GM12878 (cell line): ENCODE results near the gene UBE2I. TPM values are rescaled to one million over a fixed set of nuclear protein-coding genes. Genes with fewer than 3 reads are reported as not detected.

ENCODE experiments used
- ATAC-seq: fragments of 200-7000 bp; cut with Tn5 transposase; 3 replicates; pipeline ENCODE4 v1.9.1; 2020; ENCODE audit warnings: mild to moderate bottlenecking, moderate library complexity
- BruUV-seq: library from RNA; stranded (reverse); fragments of 400-500 nt; replicated peaks from 2 replicates; lab custom pipeline; 2021; lab: Mats Ljungman, UMichigan
- CTCF ChIA-PET: fragments of 300-600 bp; sonication (Branson Sonifier 250); formaldehyde crosslinking; extraction: SDS; loops from one replicate; lab custom pipeline; 2021; ENCODE audit warnings: inconsistent platforms; lab: Yijun Ruan, JAX
- POLR2A ChIA-PET: fragments of 350-600 bp; formaldehyde crosslinking; extraction: SDS; loops from one replicate; lab custom pipeline; 2021; ENCODE audit warnings: inconsistent platforms; lab: Charles Lee
- RAD21 ChIA-PET: fragments of 300-600 bp; sonication (Branson Sonifier 250); formaldehyde crosslinking; loops from one replicate; lab custom pipeline; 2023; ENCODE audit warnings: antibody characterized with exemption; ENCODE audit not compliant: unreplicated experiment; lab: Charles Lee
- SMC1A ChIA-PET: fragments of 300-600 bp; sonication (Branson Sonifier 250); formaldehyde crosslinking; loops from one replicate; lab custom pipeline; 2023; ENCODE audit not compliant: unreplicated experiment, uncharacterized antibody; lab: Charles Lee
- DNase-seq: peaks from one replicate; pipeline ENCODE4 v3.0.0-alpha.2; 2011; ENCODE audit warnings: low read depth, low spot score
- FAIRE-seq: peaks from 3 replicates; lab custom pipeline; 2011; peaks lifted over from hg19 to GRCh38; lab: Jason Lieb, UNC
- H2AFZ ChIP-seq: 2 replicates; pipeline ENCODE4 v1.6.0; 2011; ENCODE audit warnings: low read depth, low read length, control low read depth; ENCODE audit not compliant: control insufficient read depth
- H3K27ac ChIP-seq: 2 replicates; pipeline ENCODE4 v1.5.1; 2011; ENCODE audit warnings: control low read depth; ENCODE audit not compliant: control insufficient read depth, insufficient read depth
- H3K27me3 ChIP-seq, 2 experiments: replicated peaks in 1 of 2; 2 replicates each; pipeline versions ENCODE4 v1.6.0 to v1.6.1; 2011; ENCODE audit warnings: low read length in 1 of 2; ENCODE audit not compliant: control insufficient read depth in 2 of 2, insufficient read depth in 2 of 2
- H3K36me3 ChIP-seq, 2 experiments: 2 replicates each; pipeline ENCODE4 v1.5.1; 2011; ENCODE audit warnings: low read length in 1 of 2; ENCODE audit not compliant: control insufficient read depth in 2 of 2, insufficient read depth in 2 of 2
- H3K4me1 ChIP-seq: 2 replicates; pipeline ENCODE4 v1.6.1; 2011; ENCODE audit warnings: mild to moderate bottlenecking, low read length, moderate library complexity, mixed read lengths; ENCODE audit not compliant: control insufficient read depth, insufficient read depth
- H3K4me2 ChIP-seq: 2 replicates; pipeline ENCODE4 v1.6.0; 2011; ENCODE audit warnings: control low read depth; ENCODE audit not compliant: control insufficient read depth, insufficient read depth
- H3K4me3 ChIP-seq: fragments of 200-600 bp; sonication (generic); 2 replicates; pipeline ENCODE4 v1.5.1; 2016
- H3K79me2 ChIP-seq: 2 replicates; pipeline ENCODE4 v1.6.0; 2011; ENCODE audit warnings: low read length; ENCODE audit not compliant: control insufficient read depth, insufficient read depth
- H3K9ac ChIP-seq: 2 replicates; pipeline ENCODE4 v1.8.0; 2011; ENCODE audit warnings: low read length, control low read depth, mixed read lengths; ENCODE audit not compliant: control insufficient read depth, insufficient read depth
- H3K9me3 ChIP-seq: replicated peaks from 3 replicates; pipeline ENCODE4 v1.5.1; 2011; ENCODE audit warnings: mild to moderate bottlenecking, low read length; ENCODE audit not compliant: control insufficient read depth, insufficient read depth
- H4K20me1 ChIP-seq: 2 replicates; pipeline ENCODE4 v1.6.0; 2011; ENCODE audit not compliant: control insufficient read depth, insufficient read depth
- BHLHE40 ChIP-seq, 2 experiments: fragments of 450-650 bp in 1 of 2; IDR thresholded peaks; 2 replicates each; pipeline ENCODE4 v1.6.1; 2011 to 2017; ENCODE audit warnings: low read depth in 2 of 2, borderline replicate concordance in 1 of 2, improper control_type of control experiment in 1 of 2, low read length in 1 of 2, mild to moderate bottlenecking in 1 of 2
- CREM ChIP-seq: IDR thresholded peaks from 2 replicates; pipeline ENCODE4 v1.6.1; 2014; ENCODE audit warnings: antibody characterized with exemption, low read depth
- MLLT1 ChIP-seq: fragments of 450-650 bp; IDR thresholded peaks from 2 replicates; pipeline ENCODE4 v1.6.1; 2016; ENCODE audit warnings: mild to moderate bottlenecking
- SKIL ChIP-seq: fragments of 450-650 bp; IDR thresholded peaks from 2 replicates; pipeline ENCODE4 v1.6.1; 2017; ENCODE audit warnings: mild to moderate bottlenecking, low read depth, inconsistent platforms; ENCODE audit not compliant: poor library complexity, severe bottlenecking
- ZNF274 ChIP-seq: IDR thresholded peaks from one replicate; pipeline ENCODE4 v1.8.0; 2011; ENCODE audit not compliant: insufficient read length, insufficient read depth
- ZNF384 ChIP-seq: IDR thresholded peaks from 2 replicates; pipeline ENCODE4 v1.6.1; 2012; ENCODE audit warnings: low read depth, mild to moderate bottlenecking, low read length, improper control_type of control experiment, borderline replicate concordance
- WGBS: methylation state at CpG from one replicate; pipeline ENCODE4 v1.1.6; 2016; ENCODE audit warnings: low lambda C conversion rate; ENCODE audit not compliant: insufficient replicate concordance, insufficient coverage; ENCODE audit errors: missing lambda C conversion rate; 5-methylcytosine and 5-hydroxymethylcytosine counted together
- in situ Hi-C: fragments of 300-500 bp; cut with MboI; formaldehyde crosslinking; loops from 9 replicates; pipeline ENCODE4 v1.14.3; 2018; ENCODE audit warnings: mixed read lengths
- intact Hi-C: fragments of 100-400 bp; cut with micrococcal nuclease; formaldehyde crosslinking; loops from one replicate; pipeline ENCODE4 v1.14.2; 2022; ENCODE audit not compliant: unreplicated experiment
- polyA plus RNA-seq, 11 experiments: library from polyadenylated mRNA; depleted of rRNA in 4 of 11; unstranded in 6 of 11; stranded (reverse) in 5 of 11; fragments of >200 nt; fragmentation: Nextera tagmentation in 4 of 11; fragmentation: Illumina TruSeq in 1 of 11; extraction: Ambion mirVana in 4 of 11; extraction: Trizol in 1 of 11; gene quantifications; 1 replicate in 1 of 11; 2 replicates in 10 of 11; pipeline versions ENCODE4 v1.2.1 to v1.2.3, GENCODE V29; 2011 to 2016; ENCODE audit warnings: inconsistent platforms in 2 of 11, missing spikeins in 2 of 11, low read depth in 1 of 11
- total RNA-seq, 4 experiments: library from RNA; depleted of rRNA in 3 of 4; stranded (reverse); fragments of >200 nt in 3 of 4; fragmentation: Illumina TruSeq in 1 of 4; extraction: Trizol in 1 of 4; gene quantifications; 2 replicates each; pipeline versions ENCODE4 v1.2.1 to v1.2.3, GENCODE V29; 2013 to 2021

Gene UBE2I
- total and polyA plus RNA-seq, 10 of the 15 experiments (the other 5 are each of a cell fraction or from before 2014, with no cell fraction given) = 47.5 to 243 (median 194) TPM

GRCh38 chr16:1279945-1280589 is 29.4 kb upstream of the UBE2I start (continued):
- no peak for TF ChIP-seq SKIL
- TF ChIP-seq ZNF274 = no peak
- no peak for TF ChIP-seq BHLHE40 (IDR thresholded peaks at IDR 0.05; ENCODE audit: borderline replicate concordance in 1 of 2, low read depth in 2 of 2, low read length in 1 of 2)
- no peak for TF ChIP-seq MLLT1

- H3K4me2 ChIP-seq = no peak overlapping the region
- 49% methylated on average over 7 of the region's 8 CpGs for WGBS
- H3K4me3 ChIP-seq = no peak overlapping the region
- H3K9ac ChIP-seq = no peak overlapping the region
- FAIRE-seq = no peak
- intact Hi-C loops = no loop called here
- SMC1A ChIA-PET = no interaction called here
- no peaks in the 10 kb centered on the region for H3K36me3 ChIP-seq
- H4K20me1 ChIP-seq = no peaks in the 10 kb centered on the region
- H3K9me3 ChIP-seq = no peaks in the 10 kb centered on the region
- H3K27me3 ChIP-seq = no peaks in the 10 kb centered on the region; a peak in 1 of 4 replicates
- no peak for TF ChIP-seq CREM
- TF ChIP-seq ZNF384 = 0 out of 2 replicates have a peak, but pooled peaks have one; percentile 4
- TF ChIP-seq, all 136 proteins: peak for 1
- POLR2A ChIA-PET = no interaction called here
- BruUV-seq = no TSS peak
- Histone ChIP-seq H3K27ac (no peak overlapping the region), H2AFZ (no peak overlapping the region), H3K79me2 (no peaks in the 10 kb centered on the region), H3K4me1 (no peaks in the 10 kb centered on the region)
- no peak for DNase-seq
- RAD21 ChIA-PET = no interaction called here
- CTCF ChIA-PET = no interaction called here
- in situ Hi-C loops = no loop called here
- no peak for ATAC-seq
These were observed 28.7 kb upstream of the UBE2I start for GRCh38 chr16:1280783-1281182.
